Measurements from ENCODE around the gene METTL25.

The METTL25 gene

DNA sequence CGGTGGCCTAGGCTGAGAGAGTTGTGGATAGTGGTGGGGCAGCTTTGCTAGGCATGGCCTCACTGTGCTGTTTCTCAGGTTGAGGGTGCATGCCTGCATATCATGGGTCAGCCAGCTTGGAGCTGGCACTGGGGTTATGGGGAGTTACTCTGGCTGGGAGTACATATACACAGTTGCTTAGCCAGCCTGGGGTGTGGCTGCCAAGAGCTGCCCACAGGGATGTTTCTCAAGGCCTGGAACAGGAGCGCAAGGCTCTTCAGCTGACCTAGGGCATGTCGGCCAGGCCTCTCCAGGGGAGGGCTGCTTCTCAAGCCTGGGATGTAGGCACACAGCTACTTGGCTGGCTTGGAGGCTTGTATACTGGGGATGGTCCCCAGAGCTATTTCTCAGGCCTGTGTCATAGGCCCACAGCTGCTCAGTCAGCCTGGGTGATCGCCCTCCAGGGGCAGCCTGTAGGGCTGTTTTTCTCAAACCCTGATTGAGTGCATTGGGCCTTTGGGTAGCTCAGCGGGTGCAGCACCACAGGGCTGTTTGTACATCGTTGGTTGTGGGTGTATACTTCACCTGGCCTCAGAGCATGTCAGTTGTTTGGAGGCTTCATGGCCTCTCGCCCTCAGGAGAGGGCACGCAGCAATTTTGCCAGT lies 114.9 kb downstream of the METTL25 start:
- no peak for DNase-seq

DNA sequence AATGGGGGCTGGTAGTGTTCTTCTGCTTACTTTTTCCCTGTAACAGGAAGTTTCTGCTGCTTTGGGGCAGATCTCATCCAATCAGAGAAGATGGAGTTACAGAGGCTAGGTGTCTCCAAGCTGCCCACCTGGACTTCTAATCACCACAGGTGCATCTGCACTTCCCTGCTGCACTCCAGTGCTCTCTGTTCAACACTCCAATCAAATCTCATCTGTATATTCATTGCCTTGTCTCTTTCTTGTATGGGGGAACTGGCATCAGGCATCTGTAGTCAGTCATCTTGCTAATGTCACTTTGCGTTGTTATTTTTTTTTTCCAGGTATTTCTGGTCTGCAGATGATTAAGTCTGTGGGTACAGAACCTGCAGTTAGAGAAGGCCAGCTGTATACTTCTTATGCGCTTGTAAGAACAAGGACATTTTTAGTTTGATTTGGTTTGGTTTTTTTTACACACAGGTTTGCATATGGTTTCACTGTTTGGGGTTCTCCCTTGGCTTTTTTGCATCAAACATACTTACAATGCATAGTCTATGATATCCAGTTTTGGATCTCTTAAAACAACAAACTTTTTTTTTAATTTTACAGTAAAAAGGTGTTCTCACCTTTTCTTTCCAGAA lies 116.0 kb downstream of the METTL25 start:
- no peak for DNase-seq

DNA sequence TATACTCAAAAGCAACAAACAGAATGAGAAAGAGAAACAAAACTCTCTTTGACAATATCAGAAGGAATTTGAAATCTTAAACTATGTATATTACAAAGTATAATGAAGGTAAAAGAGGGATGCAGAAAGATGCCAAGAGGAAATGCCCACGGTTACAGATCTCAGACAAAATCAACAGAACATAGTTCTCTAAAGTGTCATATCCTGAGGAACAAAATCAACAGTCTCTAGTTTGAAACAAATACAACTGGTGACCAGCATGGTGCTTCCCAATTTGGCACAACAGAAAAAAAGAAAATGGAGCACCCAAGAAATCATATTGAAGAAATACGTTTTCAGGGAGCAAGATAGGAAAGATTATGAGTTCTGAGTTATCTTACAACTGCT lies 116.5 kb downstream of the METTL25 start:
- peak; percentile 56 for DNase-seq

DNA sequence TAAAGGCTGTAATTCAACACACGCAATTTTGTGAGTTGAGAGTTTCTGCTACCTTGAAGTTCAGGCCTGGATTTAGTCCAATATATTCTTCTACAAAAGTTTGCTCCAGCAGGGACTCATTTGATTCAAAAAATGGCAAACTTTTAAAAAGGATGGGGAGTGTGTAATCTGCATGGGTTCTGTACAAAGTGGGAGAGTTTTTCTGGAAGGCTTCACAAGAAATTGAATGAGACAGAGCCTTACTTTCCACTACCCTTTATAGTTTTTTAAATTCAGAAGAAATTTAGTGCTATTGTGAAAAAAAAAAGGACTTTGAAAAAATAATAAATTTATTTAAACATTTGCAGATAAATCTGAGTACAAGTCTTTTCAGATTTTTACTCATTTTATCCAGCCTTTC lies 116.9 kb downstream of the METTL25 start:
- no peak for DNase-seq

DNA sequence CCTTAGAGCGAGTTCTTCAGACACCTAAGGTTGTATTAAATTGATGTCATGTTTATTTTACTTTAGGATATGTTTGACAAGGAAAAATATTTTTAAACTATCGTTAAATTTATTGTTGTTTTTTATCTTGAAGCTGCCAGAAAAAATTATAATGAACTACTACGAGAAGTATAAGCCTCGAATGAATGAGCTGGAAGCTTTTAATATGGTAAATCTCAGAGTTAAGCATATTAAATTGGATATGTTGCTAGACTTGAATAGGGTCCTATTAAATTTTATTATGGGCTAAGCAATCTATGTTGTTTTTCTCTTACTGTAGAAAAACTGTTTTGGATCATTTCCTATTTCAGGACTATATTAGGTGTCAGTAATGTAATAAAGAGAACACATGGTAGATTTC lies 118.2 kb downstream of the METTL25 start:
- no peak for DNase-seq

DNA sequence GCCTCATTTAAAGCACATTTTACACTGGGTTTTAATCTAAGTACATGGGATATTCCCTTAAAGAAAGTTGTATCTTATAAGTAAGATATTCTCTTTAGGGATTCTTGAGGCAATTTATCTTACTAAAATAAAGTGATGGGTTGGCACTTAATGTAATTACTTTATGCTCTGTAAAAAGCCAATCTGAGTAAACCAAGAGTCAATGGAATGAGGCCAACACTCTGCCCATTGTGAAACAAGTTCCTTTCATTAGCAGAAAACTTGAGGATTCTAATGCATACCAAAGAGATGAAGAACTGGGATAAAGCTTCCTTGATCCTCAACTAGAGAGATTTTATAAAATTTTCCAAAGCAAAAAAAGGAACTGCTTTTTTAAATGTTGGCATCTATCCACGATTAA lies 121.2 kb downstream of the METTL25 start:
- peak; percentile 30 for DNase-seq

DNA sequence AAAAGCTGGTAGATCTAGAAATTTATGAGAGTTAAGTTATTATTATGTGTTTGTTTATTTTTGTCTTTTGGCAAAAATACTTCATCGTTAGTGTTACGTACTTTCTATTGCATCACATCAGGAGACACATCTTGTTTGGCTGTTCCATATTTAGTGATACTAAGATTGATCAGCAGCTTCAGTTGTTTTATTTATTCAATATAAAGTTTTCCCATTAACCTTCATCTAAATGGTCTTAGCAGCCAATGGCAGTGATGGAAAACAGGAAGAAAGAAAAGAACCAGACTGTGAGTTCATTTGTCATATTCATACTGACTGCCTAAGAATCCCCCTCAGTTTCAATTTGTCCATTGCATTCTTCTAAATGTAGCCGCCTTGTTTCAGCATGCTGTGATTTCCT lies 122.3 kb downstream of the METTL25 start:
- DNase-seq = no peak

DNA sequence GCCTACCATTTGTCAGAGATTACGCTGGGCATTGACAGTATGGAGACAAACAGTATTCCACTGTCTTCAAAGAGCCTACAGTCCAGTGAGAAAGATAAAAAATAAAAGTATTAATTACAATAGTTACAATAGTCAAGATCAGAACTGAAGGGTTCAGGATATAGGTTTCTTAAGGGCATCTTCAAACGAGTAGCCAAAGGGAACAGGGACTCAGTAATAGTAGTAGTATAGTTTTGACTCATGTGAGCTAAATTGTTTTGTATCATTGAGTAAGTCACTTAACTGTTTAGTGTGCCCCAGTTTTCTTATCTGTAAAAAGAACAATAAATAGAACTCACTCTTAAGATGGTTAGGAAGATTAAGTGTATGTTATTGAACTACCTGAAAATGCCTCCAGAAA lies 123.6 kb downstream of the METTL25 start:
- DNase-seq = no peak

DNA sequence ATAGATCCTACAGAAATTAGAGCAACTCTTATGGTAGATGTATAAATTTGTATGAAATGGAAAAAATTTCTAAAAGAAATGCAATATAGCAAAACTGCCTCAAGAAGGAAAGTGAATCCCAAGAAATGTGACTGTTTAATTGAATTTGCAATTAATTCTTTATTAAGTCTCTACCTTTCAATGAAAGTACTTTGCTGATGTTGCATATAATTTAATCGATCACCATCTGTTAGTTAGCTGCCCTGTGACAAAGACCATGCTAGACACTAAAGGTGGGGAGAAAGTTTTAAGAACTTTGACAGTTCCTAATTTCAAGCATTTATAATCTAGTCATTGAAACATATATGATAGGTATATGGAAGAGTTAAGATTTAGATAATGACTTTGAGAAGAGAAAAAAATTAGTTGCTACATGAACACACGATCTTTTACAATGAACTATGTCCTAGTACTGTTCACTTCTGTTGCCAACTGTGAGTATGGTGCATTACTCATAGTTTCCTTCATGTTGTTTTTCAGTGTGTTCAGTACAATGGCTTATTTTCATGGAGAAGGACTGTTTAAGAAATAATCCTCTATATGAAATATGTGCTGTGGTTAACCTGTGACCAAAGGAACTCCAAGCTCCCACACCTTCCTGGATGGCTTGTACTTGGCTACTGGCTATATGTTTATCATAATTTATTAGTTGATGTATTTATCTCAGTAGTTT lies 128.4 kb downstream of the METTL25 start:
- no peak for DNase-seq

DNA sequence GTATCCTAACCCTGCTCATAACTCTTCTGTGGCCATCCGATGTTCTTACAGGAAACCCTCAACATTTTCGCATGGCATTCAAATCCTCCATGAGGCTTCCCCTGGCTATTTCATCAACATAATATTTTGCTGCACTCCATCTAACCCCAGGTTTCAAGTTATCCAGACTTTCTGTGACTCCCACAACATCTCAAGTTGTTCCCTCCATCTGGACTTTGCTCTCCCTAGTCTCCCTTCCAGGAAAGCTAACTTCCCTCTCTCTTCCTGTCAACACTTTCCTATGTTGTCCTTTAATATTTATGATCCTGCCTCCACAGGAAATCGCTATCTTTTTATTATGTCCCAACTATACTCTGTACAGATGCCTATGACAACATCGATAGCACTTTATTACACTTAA lies 146.1 kb downstream of the METTL25 start:
- no peak for DNase-seq

DNA sequence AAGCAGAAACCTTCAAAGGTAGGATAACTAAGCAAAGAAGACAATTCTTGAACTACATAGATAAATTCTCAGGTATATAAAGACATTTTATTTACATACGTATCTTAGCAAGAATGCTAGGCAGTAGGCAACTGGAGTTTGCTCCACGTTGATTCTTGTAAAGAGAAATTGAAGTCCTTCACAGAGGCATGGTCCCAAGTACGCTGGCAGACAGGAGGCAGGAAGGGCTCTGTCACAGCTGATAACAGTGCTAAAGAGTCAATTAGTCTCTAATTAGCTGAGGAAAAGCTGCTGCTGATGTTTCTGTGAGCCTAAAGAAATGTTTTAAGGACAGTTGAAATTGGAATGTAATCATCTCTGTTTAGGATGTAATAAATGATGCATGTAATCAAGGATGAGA lies 146.8 kb downstream of the METTL25 start:
- DNase-seq = no peak

DNA sequence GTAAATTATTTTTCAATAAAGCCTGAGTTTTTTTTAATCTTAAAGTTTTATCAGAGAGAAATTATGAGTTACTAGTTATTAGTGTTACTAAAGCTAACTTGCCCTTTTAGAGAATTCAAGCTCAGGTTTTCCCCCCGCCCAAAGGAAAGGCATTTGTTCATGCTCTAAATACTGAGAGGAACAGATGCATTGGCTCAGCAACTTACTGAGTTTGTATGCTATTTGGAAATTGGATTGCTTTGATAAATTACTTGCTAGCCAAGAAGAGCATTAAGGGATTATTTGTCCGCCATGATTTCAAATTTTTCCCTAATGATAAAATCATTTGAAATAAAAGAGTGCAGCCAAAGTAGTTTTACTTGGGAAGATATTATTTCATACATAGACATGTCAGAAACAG lies 149.4 kb downstream of the METTL25 start:
- no peak for DNase-seq

DNA sequence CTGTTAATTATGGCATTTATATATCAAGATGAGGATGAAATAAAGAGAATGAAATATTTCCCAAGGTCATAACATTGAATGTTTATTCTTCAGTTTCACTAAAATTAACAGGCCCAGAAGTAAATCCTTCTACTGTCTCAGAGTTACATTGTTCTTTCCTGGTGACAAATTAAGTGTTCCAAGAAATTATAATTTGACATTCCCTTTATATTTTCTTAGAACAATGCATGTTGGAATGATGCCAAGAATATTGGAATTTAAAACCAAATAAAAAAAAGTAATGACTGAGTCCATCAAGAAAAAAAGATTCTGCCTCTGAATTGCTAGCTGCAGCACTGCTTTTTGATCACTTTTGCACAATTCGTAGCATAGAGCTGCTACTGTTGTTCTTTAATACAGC lies 152.1 kb downstream of the METTL25 start:
- no peak for DNase-seq

DNA sequence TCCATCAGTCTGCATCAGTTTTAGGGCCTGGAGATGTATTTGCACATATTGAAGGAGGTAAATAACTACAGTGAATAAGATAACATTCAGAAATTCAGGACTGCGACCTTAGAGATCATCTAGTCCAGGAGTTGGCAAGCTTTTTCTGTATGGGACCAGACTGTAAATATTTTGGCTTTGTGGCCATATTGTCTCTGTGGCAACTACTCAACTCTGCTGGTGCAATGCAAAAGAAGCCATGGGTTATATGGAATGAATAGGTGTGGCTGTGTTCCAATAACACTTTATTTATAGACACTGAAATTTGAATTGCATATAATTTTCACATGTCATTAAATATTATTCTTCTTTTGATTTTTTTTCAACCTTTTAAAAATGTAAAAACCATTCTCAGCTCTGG lies 156.6 kb downstream of the METTL25 start:
- no peak for DNase-seq

DNA sequence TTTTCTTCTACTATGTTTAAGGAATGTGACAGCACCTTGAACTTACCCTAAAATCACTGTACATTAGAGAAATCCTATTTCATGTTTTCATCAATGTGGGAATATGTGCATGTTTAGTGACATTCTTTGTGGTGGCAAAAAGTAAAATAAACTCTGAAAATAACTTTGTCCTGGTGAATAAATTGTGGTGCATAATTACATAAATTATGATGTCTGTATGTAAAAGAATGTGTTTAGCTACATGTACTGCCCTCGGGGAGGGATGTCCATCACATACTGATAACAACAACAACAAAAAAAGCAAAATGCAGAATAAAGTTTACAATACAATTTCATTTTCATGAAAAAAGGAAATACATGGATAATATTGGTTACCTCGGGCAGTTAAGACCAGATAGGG lies 157.3 kb downstream of the METTL25 start:
- DNase-seq = no peak

DNA sequence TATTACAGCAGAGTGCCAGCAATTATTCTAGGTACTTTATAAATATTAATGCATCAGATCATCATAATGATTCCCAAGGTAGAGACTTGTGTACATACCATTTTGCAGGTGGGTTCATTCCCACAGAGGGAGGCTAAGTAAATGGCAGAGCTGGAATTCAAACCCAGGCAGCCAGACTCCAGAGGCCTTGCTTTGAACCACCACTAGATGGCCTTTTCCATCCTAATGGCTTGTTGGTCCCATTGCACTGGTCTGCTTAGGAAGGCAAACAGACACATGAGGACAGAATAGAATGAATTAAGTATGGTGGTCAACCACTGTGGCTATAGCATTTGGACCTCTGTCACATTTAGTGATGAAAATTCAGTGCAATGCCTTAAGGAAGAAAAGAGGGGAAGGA lies 158.7 kb downstream of the METTL25 start:
- peak; percentile 6 for DNase-seq

DNA sequence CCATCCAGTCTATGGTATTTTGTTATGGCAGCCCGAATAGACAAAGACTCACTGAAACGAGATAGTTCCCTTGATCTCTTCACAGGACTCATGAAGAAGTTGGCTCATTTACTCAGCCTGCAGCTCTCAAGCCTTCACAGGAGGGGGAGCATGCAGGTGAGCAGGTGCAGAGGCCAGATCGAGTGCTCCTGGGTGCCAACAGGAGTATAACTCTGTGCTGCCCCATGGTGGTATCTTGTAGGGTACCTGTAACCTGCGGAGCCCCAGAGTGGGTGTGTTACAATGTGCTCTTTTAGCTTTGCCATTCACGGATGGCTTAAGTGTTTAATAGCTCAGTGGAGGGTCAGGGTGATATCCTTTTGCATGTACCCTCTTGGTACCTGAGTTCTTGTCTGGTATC lies 159.5 kb downstream of the METTL25 start:
- DNase-seq = no peak

DNA sequence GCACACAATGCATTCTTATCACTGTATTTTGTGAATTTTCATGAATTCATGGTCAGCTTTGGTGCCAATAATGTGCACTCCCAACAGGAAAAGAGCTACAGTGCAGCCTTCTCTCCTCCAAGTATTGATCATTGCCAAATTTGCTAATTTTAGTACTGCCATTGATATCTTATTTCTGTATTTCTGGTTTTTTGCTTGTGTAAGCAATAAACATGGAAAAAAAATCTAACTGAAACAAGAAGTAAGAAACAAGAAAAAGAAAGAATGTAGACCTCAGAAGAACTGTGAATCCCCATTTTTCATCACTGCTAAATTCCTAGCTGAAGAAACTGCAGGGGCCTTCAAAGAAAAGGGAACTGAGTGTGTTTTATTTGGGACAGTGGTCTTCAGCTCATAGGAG lies 161.2 kb downstream of the METTL25 start:
- no peak for DNase-seq

DNA sequence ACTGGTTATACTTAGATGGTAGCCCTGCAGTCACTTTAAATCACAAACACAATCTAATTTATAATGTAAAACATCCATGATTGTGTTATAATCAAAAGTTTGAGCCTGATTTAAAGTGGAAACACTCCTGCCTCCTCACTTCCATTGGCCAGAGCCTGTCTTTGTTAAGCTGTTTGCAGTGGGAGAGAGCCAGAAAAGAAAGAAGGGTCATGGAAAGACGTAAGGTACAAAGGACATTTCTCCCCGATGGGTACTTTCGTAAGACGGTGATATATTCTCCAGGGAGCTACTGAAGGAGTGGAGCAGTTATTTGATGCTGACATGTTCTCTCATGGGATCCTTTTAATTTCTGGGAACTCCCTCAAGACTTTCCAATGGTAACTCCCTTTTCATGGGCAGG lies 164.0 kb downstream of the METTL25 start:
- no peak for DNase-seq

DNA sequence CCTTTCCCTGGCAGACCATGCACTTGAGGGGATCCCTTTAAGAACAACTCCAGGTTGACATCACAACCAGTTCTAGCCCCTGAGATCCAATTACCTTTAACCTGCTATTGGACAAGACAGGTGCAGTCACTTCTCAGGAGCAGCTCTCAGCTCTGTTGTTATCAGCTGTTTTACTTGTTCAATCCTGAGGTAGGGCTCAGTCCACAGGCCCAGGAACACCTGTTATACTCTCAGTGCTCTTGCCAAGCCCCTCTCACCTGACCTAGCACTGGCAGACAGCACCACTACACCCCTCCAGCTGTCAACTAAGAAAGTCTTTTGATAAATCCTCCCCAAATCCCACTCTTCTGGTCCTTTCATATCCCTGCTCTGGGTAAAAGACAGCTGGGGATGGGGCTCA lies 164.4 kb downstream of the METTL25 start:
- no peak for DNase-seq

DNA sequence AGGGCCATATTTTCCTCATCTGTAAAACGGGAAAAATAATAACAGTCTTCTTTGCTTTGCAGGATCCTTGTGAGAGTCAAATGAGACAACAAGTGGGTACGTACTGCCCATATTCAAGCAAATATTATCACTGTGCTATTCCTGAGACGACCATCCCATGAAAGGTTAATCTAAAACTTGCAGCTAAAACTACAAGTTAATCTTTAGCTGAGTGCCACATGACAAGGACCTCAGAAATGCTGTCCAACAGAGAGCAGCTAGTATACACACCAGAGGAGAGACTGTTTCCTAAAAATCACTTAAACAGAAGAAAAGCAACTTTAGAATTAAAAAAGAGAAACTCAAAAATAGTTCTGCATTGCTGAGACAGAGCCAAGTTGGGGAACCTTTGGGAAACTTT lies 165.7 kb downstream of the METTL25 start:
- no peak for DNase-seq

DNA sequence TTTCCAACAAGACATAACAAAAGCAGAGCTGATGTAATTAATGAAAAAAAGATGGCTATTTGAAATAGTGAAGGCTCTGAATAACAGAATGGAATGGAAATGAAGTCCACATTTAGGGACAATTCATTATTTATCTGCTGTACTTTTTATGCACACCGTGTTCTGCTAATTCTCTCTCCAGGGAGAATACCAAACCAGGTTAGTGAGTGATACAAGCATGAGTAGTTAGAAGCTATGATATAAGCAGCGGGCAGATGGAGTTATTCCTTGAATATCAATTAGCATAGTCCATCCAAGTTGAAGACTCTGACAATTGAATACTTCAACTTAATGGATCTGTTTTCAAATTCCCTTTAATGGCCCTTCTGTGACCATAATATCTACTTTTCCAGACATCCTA lies 166.3 kb downstream of the METTL25 start:
- no peak for DNase-seq

DNA sequence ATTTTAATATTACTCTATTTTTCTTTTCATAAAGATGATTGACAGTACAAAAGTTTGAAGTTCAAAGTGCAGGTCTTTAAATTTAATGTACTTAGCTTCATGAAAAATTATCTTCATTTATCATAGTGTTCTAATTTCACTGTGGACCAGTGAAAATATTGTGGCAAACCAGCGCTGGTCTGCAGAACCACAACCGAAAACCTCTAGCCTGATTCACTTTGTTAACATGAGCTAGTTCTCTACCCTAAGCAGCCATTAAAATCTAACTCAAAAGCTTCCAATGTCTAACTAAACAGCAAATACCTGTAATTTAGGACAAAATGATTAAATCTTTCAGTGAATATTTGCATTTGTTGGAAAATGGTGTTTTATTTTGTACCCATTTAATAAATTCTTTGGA lies 167.3 kb downstream of the METTL25 start:
- DNase-seq = no peak

DNA sequence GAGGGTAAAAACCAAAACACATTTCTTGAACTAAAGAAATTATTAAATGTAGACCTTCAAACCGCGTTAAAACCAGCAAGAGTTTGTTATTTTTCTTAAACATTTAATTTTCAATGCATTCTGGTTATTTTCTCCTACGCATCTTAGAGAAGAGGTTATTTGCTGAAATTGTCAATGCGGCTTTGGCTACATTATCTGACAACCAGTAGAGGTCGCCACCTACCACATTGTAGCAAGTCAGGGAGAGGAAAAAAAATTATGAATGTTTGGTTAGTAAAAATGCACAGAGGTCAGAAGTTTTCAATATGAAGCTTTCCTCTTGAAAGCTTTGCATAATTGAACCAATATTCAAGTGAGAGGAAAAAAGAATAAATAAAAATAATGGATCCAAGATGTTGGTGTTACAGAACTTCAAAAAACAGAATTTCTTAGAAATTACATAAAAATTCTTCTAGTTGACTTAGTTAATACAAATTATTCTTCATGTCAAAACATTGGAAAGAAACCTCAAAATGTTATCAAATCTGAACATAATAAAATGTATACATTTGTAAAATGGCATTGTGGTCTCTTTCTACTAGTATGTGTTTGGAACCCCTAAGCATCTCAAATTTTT lies 168.9 kb downstream of the METTL25 start:
- peak; percentile 61 for DNase-seq

All from fibroblast of skin of back (primary cell).